ENCODE data around the gene ITPR2. TPM values are rescaled to one million over a fixed set of nuclear protein-coding genes. Genes with fewer than 3 reads are reported as not detected.
A peak's percentile ranks its signal among the peaks of the same experiment; 100 is the strongest.

Gene ITPR2
- total RNA-seq, 1 donor from 2014 or later, result 74.5 TPM

DNA sequence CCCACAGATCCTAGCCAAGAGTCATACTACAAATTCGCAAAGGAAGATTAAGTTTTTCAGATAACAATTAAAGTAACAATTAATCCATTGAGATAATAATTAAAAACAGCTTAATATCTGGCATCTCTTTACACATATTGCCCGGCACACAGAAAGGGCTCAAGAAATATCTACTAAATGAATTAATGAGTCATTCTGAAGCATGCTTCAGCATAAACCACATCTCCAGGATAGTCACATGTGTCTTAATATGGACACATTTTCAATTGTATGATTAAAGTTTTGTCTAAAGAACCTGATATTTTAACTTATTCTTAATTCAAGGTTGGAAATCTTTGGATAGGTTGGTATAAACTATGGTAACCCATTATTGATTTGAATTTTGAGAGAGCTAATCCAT, 9.6 kb downstream of the ITPR2 start:
- no peaks in the 10 kb centered on the region for H3K9me3 Mint-ChIP-seq
- peaks cover 2% of the 10 kb centered on the region for H3K36me3 Mint-ChIP-seq (ENCODE audit: low read depth)
- ATAC-seq (ENCODE audit: low read depth), result no peak
- intact Hi-C loops (cut with micrococcal nuclease), result no loop called here
- ChIA-PET CTCF (no interaction called here), POLR2A (interaction anchor here (2.1 kb wide), 1 partner anchor 9 kb away, joined by 14 read pairs; the partner anchor contains the start of gene ITPR2)
- H3K4me1 Mint-ChIP-seq, result peaks cover 42% of the 10 kb centered on the region
- H3K27me3 Mint-ChIP-seq, result no peaks in the 10 kb centered on the region
- no peak for DNase-seq
- no peak for TF ChIP-seq CTCF (IDR thresholded peaks at IDR 0.05)
- H3K4me3 Mint-ChIP-seq, result no peak overlapping the region
- no peak overlapping the region for H3K27ac Mint-ChIP-seq

- Mint-ChIP-seq H3K9me3 (no peaks in the 10 kb centered on the region), H3K27me3 (no peaks in the 10 kb centered on the region), H3K4me1 (peaks cover 37% of the 10 kb centered on the region), H3K4me3 (no peak overlapping the region), H3K36me3 (ENCODE audit: low read depth) (peaks cover 2% of the 10 kb centered on the region), H3K27ac (no peak overlapping the region)
- ChIA-PET POLR2A (interaction anchor here (1.9 kb wide), 1 partner anchor 10 kb away, joined by 8 read pairs; no protein-coding TSS in a partner anchor), CTCF (no interaction called here)
- ATAC-seq (ENCODE audit: low read depth) (no peak), DNase-seq (no peak)
- TF ChIP-seq CTCF (IDR thresholded peaks at IDR 0.05), result no peak
- intact Hi-C loops (cut with micrococcal nuclease), result no loop called here
Observed at GRCh38 chr12:26822026-26822425, 11.0 kb downstream of the ITPR2 start.

DNA sequence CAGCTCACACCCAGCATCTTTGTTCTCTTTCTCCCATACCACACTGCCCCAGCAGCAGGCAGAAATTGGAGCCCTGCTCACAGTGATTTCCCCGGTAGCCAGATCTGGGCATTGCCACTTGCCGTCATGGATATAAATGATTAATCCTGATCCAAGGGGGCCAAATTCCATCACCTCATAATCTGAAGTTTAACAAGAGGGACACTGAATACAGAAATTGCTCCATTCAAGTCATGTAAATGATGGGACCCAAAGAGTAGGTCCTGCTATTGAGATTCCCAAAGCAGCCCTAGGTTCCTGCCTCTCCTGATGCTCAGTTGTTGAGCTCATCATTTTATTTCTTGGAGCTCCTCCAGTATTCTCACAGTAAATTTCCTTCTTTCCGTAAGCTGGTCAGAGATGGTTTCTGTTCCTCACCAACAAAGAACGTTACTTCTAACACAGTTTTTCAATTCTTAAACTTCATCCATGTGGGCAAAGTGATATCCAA, 11.7 kb downstream of the ITPR2 start:
- Mint-ChIP-seq H3K36me3 (ENCODE audit: low read depth) (peaks cover 4% of the 10 kb centered on the region), H3K9me3 (no peaks in the 10 kb centered on the region), H3K4me1 (peaks cover 34% of the 10 kb centered on the region), H3K27ac (peak overlapping the region; percentile 8), H3K27me3 (no peaks in the 10 kb centered on the region), H3K4me3 (no peak overlapping the region)
- DNase-seq (no peak), ATAC-seq (ENCODE audit: low read depth) (no peak)
- intact Hi-C loops (cut with micrococcal nuclease), result no loop called here
- CTCF ChIA-PET, result no interaction called here
- POLR2A ChIA-PET, result interaction anchor here (1.9 kb wide), 1 partner anchor 11 kb away, joined by 8 read pairs; no protein-coding TSS in a partner anchor
- no peak for TF ChIP-seq CTCF (IDR thresholded peaks at IDR 0.05)

DNA sequence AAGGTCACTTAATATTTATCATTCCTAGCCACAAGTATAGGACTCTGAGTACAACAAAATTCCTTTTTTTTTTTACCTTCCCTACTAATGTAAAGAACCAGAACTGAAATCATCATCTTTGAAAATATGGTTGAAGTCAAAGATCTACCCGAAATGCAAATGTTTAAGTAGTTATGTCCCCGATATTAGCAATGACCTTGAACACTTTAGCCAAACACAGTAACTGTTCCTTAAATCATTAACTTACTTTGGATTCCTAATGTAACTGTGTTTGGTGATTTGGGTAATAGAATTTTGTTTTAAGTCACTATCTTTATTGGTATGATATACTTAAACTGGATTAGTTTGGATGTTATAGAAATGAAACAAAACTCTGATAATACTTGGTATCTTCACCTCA, 14.4 kb downstream of the ITPR2 start:
- H3K36me3 Mint-ChIP-seq (ENCODE audit: low read depth), result peaks cover 5% of the 10 kb centered on the region
- no peak overlapping the region for H3K4me3 Mint-ChIP-seq
- H3K27me3 Mint-ChIP-seq, result no peaks in the 10 kb centered on the region
- ChIA-PET POLR2A (interaction anchor here (1.4 kb wide), 1 partner anchor 14 kb away, joined by 4 read pairs; the partner anchor contains the start of gene ITPR2), CTCF (no interaction called here)
- ATAC-seq (ENCODE audit: low read depth), result no peak
- no peak overlapping the region for H3K27ac Mint-ChIP-seq
- no peak for TF ChIP-seq CTCF (IDR thresholded peaks at IDR 0.05)
- peaks cover 24% of the 10 kb centered on the region for H3K4me1 Mint-ChIP-seq
- no peak for DNase-seq
- intact Hi-C loops (cut with micrococcal nuclease), result no loop called here
- no peaks in the 10 kb centered on the region for H3K9me3 Mint-ChIP-seq

DNA sequence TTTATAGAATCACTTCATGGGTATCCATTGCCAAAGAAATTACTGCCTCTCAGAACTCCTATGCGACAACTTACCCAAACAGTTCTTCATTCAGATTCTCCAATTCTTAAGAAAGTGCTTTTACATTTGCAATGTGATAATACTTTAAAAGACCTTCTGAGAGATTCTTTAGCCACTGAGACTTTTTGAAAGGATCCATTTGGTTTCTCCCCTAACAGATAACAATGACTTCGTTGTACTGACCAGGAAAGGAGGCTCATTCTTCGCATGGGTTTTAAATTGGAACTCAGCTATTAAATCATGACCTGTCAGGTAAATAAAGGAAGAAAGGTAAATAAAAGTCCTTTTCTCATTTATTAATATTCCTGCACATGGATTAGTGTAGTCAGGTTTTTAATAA, 14.8 kb downstream of the ITPR2 start:
- ChIA-PET CTCF (no interaction called here), POLR2A (no interaction called here)
- ATAC-seq (ENCODE audit: low read depth) (no peak), DNase-seq (no peak)
- peaks cover 24% of the 10 kb centered on the region for H3K4me1 Mint-ChIP-seq
- no peaks in the 10 kb centered on the region for H3K9me3 Mint-ChIP-seq
- peaks cover 7% of the 10 kb centered on the region for H3K36me3 Mint-ChIP-seq (ENCODE audit: low read depth)
- no peak overlapping the region for H3K27ac Mint-ChIP-seq
- TF ChIP-seq CTCF (IDR thresholded peaks at IDR 0.05), result no peak
- intact Hi-C loops (cut with micrococcal nuclease), result no loop called here
- no peaks in the 10 kb centered on the region for H3K27me3 Mint-ChIP-seq
- H3K4me3 Mint-ChIP-seq, result no peak overlapping the region

Data from activated B cell treated with CpG ODN at 0.5 μM for 24 hours (primary cell).